HCT116 (cell line): ENCODE measurements around the gene SPATA6. TPM values are rescaled to one million over a fixed set of nuclear protein-coding genes. Genes with fewer than 3 reads are reported as not detected.

Experiments used
- ATAC-seq: fragments of 200-7000 bp; cut with Tn5 transposase; 2 replicates; pipeline ENCODE4 v1.9.1; 2020; ENCODE audit warnings: mild to moderate bottlenecking, moderate library complexity
- BruUV-seq: library from RNA; stranded (reverse); fragments of 400-500 nt; replicated peaks from 2 replicates; lab custom pipeline; 2021; lab: Mats Ljungman, UMichigan
- CTCF ChIA-PET: fragments of 300-600 bp; sonication (Branson Sonifier 250); formaldehyde crosslinking; loops from one replicate; lab custom pipeline; 2021; ENCODE audit warnings: antibody characterized with exemption; lab: Charles Lee
- POLR2A ChIA-PET: fragments of 300-600, 350-600 bp; sonication (Branson Sonifier 250); formaldehyde crosslinking; loops from one replicate; lab custom pipeline; 2021; ENCODE audit warnings: antibody characterized with exemption; lab: Charles Lee
- RAD21 ChIA-PET, 2 experiments: fragments of 300-600 bp; sonication (Branson Sonifier 250); formaldehyde crosslinking; loops; one replicate each; lab custom pipeline; 2023; ENCODE audit warnings: low total read pairs in 2 of 2; ENCODE audit not compliant: uncharacterized antibody in 2 of 2, unreplicated experiment in 2 of 2, low non-redundant PET in 1 of 2; lab: Charles Lee
- DNase-seq: peaks from one replicate; pipeline ENCODE4 v3.0.0-alpha.2; 2010; ENCODE audit warnings: low read depth, low spot score
- H2AFZ ChIP-seq: fragments of 200-600 bp; shearing (Covaris generic), sonication (generic); 2 replicates; pipeline ENCODE4 v1.6.1; 2017; ENCODE audit warnings: low read depth, mixed run types, mixed read lengths, antibody characterized with exemption, low read length; ENCODE audit not compliant: poor library complexity, severe bottlenecking
- H3K27ac ChIP-seq: 2 replicates; pipeline ENCODE4 v1.5.1; 2012; ENCODE audit warnings: low read depth, low read length
- H3K27me3 ChIP-seq: fragments of 200-600 bp; sonication (generic); 2 replicates; pipeline ENCODE4 v1.6.1; 2016; ENCODE audit warnings: mixed run types, low read length, mixed read lengths; ENCODE audit not compliant: insufficient read depth
- H3K36me3 ChIP-seq, 2 experiments: fragments of 200-500 bp in 1 of 2; fragments of 200-600 bp in 1 of 2; sonication (Bioruptor generic) in 1 of 2; sonication (generic) in 1 of 2; 2 replicates each; pipeline versions ENCODE4 v1.5.1 to v1.6.1; 2014 to 2016; ENCODE audit warnings: low read length in 2 of 2, inconsistent platforms in 1 of 2, mixed read lengths in 1 of 2, mixed run types in 1 of 2; ENCODE audit not compliant: insufficient read depth in 2 of 2, control insufficient read depth in 1 of 2
- H3K4me1 ChIP-seq, 2 experiments: fragments of 200-600 bp in 1 of 2; sonication (generic) in 1 of 2; 2 replicates each; pipeline versions ENCODE4 v1.5.1 to v1.6.1; 2012 to 2017; ENCODE audit warnings: low read length in 2 of 2, inconsistent platforms in 1 of 2, mild to moderate bottlenecking in 1 of 2, mixed read lengths in 1 of 2, mixed run types in 1 of 2, moderate library complexity in 1 of 2; ENCODE audit not compliant: insufficient read depth in 2 of 2, control insufficient read depth in 1 of 2
- H3K4me2 ChIP-seq: fragments of 200-600 bp; sonication (generic); 2 replicates; pipeline ENCODE4 v1.6.1; 2017; ENCODE audit warnings: mixed run types, low read length, mixed read lengths
- H3K4me3 ChIP-seq, 2 experiments: fragments of 200-600 bp in 1 of 2; sonication (generic) in 1 of 2; replicated peaks in 1 of 2; 2 replicates each; pipeline ENCODE4 v1.5.1; 2011 to 2016; ENCODE audit warnings: low read length in 2 of 2, control low read depth in 1 of 2, low read depth in 1 of 2, mild to moderate bottlenecking in 1 of 2, mixed read lengths in 1 of 2, mixed run types in 1 of 2
- H3K79me2 ChIP-seq: fragments of 200-600 bp; sonication (generic); 2 replicates; pipeline ENCODE4 v1.6.1; 2017; ENCODE audit warnings: mild to moderate bottlenecking, mixed run types, low read length, moderate library complexity, mixed read lengths; ENCODE audit not compliant: insufficient read depth
- H3K9ac ChIP-seq: fragments of 200-600 bp; sonication (generic); 2 replicates; pipeline ENCODE4 v1.6.1; 2016; ENCODE audit warnings: low read length, mixed read lengths
- H3K9me2 ChIP-seq: fragments of 200-600 bp; sonication (generic), shearing (Covaris generic); 2 replicates; pipeline ENCODE4 v1.6.1; 2017; ENCODE audit warnings: mixed run types, mild to moderate bottlenecking, moderate library complexity; ENCODE audit not compliant: insufficient read depth
- H3K9me3 ChIP-seq, 2 experiments: fragments of 200-500 bp in 1 of 2; fragments of 200-600 bp in 1 of 2; sonication (Bioruptor generic) in 1 of 2; sonication (generic) in 1 of 2; 2 replicates each; pipeline ENCODE4 v1.6.1; 2014 to 2017; ENCODE audit warnings: low read length in 2 of 2, mixed read lengths in 2 of 2, inconsistent platforms in 1 of 2, low read depth in 1 of 2, mild to moderate bottlenecking in 1 of 2, mixed run types in 1 of 2, moderate library complexity in 1 of 2; ENCODE audit not compliant: control insufficient read depth in 1 of 2, insufficient read depth in 1 of 2
- H4K20me1 ChIP-seq: fragments of 200-600 bp; sonication (generic), shearing (Covaris generic); 2 replicates; pipeline ENCODE4 v1.6.1; 2017; ENCODE audit warnings: mixed run types, mild to moderate bottlenecking, moderate library complexity; ENCODE audit not compliant: insufficient read depth
- ATF3 ChIP-seq: IDR thresholded peaks from 2 replicates; pipeline ENCODE4 v1.6.1; 2012
- CBX3 ChIP-seq: IDR thresholded peaks from 2 replicates; pipeline ENCODE4 v1.6.1; 2012; ENCODE audit warnings: low read depth
- CEBPB ChIP-seq: IDR thresholded peaks from 2 replicates; pipeline ENCODE4 v1.6.1; 2012; ENCODE audit warnings: low read depth
- EGR1 ChIP-seq: IDR thresholded peaks from 2 replicates; pipeline ENCODE4 v1.6.1; 2012; ENCODE audit warnings: low read depth
- ELF1 ChIP-seq: IDR thresholded peaks from 2 replicates; pipeline ENCODE4 v1.6.1; 2012; ENCODE audit warnings: low read depth, borderline replicate concordance
- EZH2 ChIP-seq: fragments of 200-600 bp; sonication (generic); IDR thresholded peaks from 2 replicates; pipeline ENCODE4 v1.6.1; 2017; ENCODE audit warnings: antibody characterized with exemption, mixed run types
- EZH2phosphoT487 ChIP-seq: fragments of 200-600 bp; IDR thresholded peaks from 2 replicates; pipeline ENCODE4 v1.6.1; 2018; ENCODE audit warnings: antibody characterized with exemption, borderline replicate concordance
- FOSL1 ChIP-seq: IDR thresholded peaks from 2 replicates; pipeline ENCODE4 v1.6.1; 2012; ENCODE audit warnings: low read depth
- JUND ChIP-seq: IDR thresholded peaks from 2 replicates; pipeline ENCODE4 v1.6.1; 2012
- POLR2A ChIP-seq: IDR thresholded peaks from 2 replicates; pipeline ENCODE4 v1.7.0; 2011; ENCODE audit warnings: borderline replicate concordance; ENCODE audit not compliant: insufficient read depth, insufficient read length; ENCODE audit errors: extremely low read depth
- POLR2AphosphoS5 ChIP-seq: IDR thresholded peaks from 2 replicates; pipeline ENCODE4 v1.6.1; 2011; ENCODE audit warnings: mild to moderate bottlenecking, low read depth, low read length, moderate library complexity
- RAD21 ChIP-seq: IDR thresholded peaks from 2 replicates; pipeline ENCODE4 v1.6.1; 2012; ENCODE audit warnings: low read depth, mild to moderate bottlenecking
- REST ChIP-seq: IDR thresholded peaks from 2 replicates; pipeline ENCODE4 v1.6.1; 2012; ENCODE audit warnings: low read depth
- SIN3A ChIP-seq: IDR thresholded peaks from 2 replicates; pipeline ENCODE4 v1.6.1; 2012; ENCODE audit warnings: low read depth
- SP1 ChIP-seq: IDR thresholded peaks from 2 replicates; pipeline ENCODE4 v1.6.1; 2012; ENCODE audit warnings: low read depth
- SRF ChIP-seq: IDR thresholded peaks from 2 replicates; pipeline ENCODE4 v1.6.1; 2012; ENCODE audit warnings: low read depth
- TCF7L2 ChIP-seq: IDR thresholded peaks from 2 replicates; pipeline ENCODE4 v1.7.0; 2011; ENCODE audit warnings: borderline replicate concordance, inconsistent platforms; ENCODE audit not compliant: insufficient read depth, insufficient read length; ENCODE audit errors: extremely low read depth
- YY1 ChIP-seq: IDR thresholded peaks from 2 replicates; pipeline ENCODE4 v1.6.1; 2011; ENCODE audit warnings: low read length, low read depth, moderate library complexity, mild to moderate bottlenecking; ENCODE audit not compliant: insufficient replicate concordance; ENCODE audit errors: extremely low read depth
- ZBTB33 ChIP-seq: IDR thresholded peaks from 2 replicates; pipeline ENCODE4 v1.6.1; 2011; ENCODE audit warnings: mild to moderate bottlenecking, low read length, moderate library complexity; ENCODE audit not compliant: insufficient replicate concordance; ENCODE audit errors: extremely low read depth
- ZNF274 ChIP-seq: fragments of 200-500 bp; sonication (Bioruptor generic); IDR thresholded peaks from 2 replicates; pipeline ENCODE4 v1.6.1; 2014; ENCODE audit warnings: mild to moderate bottlenecking, low read depth, low read length, inconsistent platforms
- intact Hi-C: fragments of 100-400 bp; cut with micrococcal nuclease; formaldehyde crosslinking; loops from 2 replicates; pipeline ENCODE4 v1.10.0; 2022
- total RNA-seq: library from RNA; stranded (reverse); gene quantifications from one replicate; pipeline ENCODE4 v1.2.1, GENCODE V29; 2021; ENCODE audit not compliant: unreplicated experiment

Gene SPATA6
- total RNA-seq, 1 experiment from 2014 or later: 8.6 TPM

- Histone ChIP-seq H3K4me1 (no peaks in the 10 kb centered on the region), H3K36me3 (no peaks in the 10 kb centered on the region), H3K4me2 (no peak overlapping the region), H3K4me3 (no peak overlapping the region), H3K9me2 (no peaks in the 10 kb centered on the region), H3K9ac (no peak overlapping the region), H3K27me3 (no peaks in the 10 kb centered on the region), H4K20me1 (no peaks in the 10 kb centered on the region), H3K9me3 (no peaks in the 10 kb centered on the region), H2AFZ (no peak overlapping the region), H3K27ac (no peak overlapping the region), H3K79me2 (no peaks in the 10 kb centered on the region)
- BruUV-seq: no TSS peak
- DNase-seq (no peak), ATAC-seq (no peak)
- RAD21 ChIA-PET: no interaction called here
- intact Hi-C loops: no loop called here
- CTCF ChIA-PET: no interaction called here
- POLR2A ChIA-PET: no interaction called here
- TF ChIP-seq SIN3A (no peak), SP1 (no peak), SRF (no peak), CEBPB (no peak), ZBTB33 (no peak), YY1 (no peak), JUND (no peak), REST (no peak), FOSL1 (no peak), EZH2 (no peak), ATF3 (no peak), POLR2AphosphoS5 (no peak), ZNF274 (no peak), EGR1 (no peak), CBX3 (no peak), RAD21 (no peak), ELF1 (no peak), TCF7L2 (no peak), POLR2A (no peak), EZH2phosphoT487 (no peak)
Measured at GRCh38 chr1:48405940-48406339, 66.1 kb downstream of the SPATA6 start.
